ENCODE measurements around the gene ODF4.
A peak's percentile ranks its signal among the peaks of the same experiment; 100 is the strongest.
"Not testable (repeated sequence)": the region's sequence is repeated elsewhere in the genome, so short reads cannot be mapped to it uniquely, and the experiment has no call there.

ODF4 gene

DNA sequence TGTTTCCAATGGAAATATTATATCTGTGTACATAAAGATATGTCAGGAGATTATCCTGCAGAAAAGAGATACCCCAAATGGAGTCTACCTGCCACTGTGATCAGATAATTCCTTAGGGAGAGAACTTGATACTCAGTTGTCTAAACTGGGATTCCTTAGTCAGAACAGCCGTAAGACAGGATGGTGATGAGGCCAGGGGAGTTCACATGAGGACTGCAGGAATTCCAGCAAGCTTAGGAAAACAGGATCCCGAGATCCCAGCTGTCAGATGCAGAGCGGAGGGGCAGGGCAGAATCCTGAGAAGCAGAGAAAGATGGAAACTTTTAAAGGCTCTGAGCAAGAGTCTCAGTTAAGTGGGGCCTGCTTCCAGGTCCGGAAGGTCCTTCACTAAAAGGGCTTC lies 32.1 kb downstream of the ODF4 start:
- DNase-seq, result no peak

DNA sequence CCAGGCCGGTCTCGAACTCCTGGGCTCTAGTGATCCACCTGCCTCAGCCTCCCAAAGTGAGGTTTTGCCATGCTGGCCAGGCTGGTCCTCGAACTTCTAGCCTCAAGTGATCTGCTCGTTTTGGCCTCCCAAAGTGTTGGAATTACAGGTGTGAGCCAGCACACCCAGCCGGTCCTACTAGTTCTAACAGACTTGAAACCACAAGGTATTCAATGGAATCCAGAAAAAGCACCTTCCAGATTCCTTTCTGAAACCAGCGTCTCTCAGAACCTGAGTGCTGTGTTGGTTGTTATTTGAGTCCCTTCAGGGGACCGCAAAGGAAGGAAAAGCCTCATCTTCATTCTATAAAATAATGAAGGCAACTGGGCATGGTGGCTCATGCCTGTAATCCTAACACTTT lies 32.8 kb downstream of the ODF4 start:
- DNase-seq, result no peak

- DNase-seq, result not testable (repeated sequence)
Observed at GRCh38 chr17:8373856-8374255, 34.2 kb downstream of the ODF4 start.

GRCh38 chr17:8375738-8376259 lies 36.2 kb downstream of the ODF4 start:
- DNase-seq, result no peak

GRCh38 chr17:8376271-8377067 lies 36.8 kb downstream of the ODF4 start, which contains the start of gene KRABD2:
Gene KRABD2 (minus strand): TSS chr17:8376704.
- DNase-seq, result peak; percentile 66

- DNase-seq, result no peak
Observed at GRCh38 chr17:8377422-8377821, 37.8 kb downstream of the ODF4 start.

- DNase-seq, result not testable (repeated sequence)
Observed at GRCh38 chr17:8378117-8378516, 38.5 kb downstream of the ODF4 start.

DNA sequence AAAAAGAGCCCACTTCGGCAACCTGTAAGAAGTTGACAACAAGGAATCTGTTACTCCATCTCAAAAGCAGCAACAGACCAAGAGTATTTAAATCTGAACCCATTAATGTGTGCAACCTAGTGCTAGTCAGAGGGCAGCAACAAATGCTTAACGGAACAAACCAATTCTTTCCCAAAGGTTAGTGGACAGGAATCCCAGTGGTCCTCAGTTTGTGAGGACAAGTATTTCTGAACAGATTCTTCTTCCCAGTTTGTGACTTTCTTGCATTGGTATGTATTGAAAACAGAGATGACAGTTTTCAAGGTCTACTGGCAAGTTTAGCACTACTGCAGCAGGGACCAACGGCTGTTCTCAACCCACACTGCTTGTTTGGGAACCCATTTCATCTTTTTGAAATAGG lies 40.4 kb downstream of the ODF4 start:
- DNase-seq, result no peak

DNA sequence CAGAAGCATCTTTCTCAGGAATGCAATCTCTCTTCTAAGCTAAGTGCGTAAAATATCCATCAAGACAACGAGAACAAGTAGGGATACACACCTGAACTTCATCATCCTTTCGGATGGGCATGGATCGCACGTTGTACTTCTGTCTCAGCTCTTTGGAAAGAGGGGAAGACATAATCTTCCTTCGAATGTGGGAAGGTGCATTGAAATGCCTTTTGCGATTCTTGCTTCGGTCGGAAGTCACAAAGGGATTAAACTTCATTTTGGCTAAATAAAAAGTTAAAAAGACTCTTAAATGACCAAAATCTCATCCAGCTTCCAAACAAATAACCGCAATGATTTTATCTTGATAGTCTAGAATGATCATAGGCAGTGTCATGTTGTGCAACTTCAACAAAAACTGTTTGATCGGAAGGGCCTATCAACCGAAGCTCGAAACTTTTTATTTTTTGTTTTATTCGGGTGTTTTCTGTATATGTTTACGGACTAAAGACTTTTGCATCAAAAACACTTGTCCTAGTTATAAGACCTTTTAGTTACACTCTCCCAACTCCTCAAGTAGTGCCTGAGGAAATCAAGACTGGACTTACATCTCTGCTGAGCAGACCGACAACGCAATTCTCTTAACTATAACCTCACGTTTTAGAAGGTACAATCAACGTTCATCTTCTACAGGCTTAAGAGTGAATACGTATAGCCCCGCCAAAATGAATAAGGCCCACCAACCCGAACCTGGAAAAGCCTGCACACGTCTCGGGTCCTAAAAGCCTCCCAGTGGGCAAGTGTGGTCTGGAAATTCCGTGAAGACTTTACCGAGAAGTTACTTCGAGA lies 42.6 kb downstream of the ODF4 start:
- DNase-seq, result no peak

GRCh38 chr17:8382880-8383142 lies 43.2 kb downstream of the ODF4 start:
- no peak for DNase-seq

DNA sequence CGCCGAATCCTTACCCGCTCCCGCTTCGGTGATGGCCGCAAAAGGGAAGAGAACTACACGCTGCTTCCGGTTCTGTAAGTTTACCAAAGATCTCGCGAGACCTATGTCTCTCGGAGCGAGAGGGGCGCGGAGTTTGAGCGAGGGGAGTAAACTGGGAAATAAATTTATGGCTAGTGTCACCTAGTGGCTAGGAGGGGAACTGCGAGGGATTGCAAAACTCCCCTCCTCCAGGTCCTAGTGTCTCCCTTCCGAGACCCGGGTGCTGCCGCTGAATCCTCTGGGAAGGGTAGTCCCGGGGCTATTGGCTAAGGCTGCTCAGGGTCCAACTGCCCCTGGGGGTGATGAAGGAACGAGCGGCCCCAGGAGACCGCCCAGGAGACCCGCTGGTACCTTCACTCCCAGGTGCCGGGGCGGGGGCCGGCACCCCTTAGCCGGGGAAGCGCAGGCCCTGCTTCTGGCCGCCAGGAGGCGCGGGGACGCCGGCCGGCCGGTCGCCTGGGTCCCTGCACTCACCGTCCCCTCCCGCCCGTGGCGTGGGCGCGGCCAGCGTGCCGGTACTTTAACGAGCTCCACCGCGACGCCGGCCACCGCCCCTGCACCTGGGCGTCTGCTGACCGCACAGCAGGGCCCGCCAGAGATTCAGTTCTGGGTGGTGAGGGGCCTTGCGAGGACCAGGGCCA lies 43.6 kb downstream of the ODF4 start, which contains the start of gene RPL26:
Gene RPL26, minus strand, starts transcription at position 51 of the 680 bp plus-strand sequence. CDS start 883 bp downstream, outside the sequence.
- peak; percentile 89 to 91 for DNase-seq

DNA sequence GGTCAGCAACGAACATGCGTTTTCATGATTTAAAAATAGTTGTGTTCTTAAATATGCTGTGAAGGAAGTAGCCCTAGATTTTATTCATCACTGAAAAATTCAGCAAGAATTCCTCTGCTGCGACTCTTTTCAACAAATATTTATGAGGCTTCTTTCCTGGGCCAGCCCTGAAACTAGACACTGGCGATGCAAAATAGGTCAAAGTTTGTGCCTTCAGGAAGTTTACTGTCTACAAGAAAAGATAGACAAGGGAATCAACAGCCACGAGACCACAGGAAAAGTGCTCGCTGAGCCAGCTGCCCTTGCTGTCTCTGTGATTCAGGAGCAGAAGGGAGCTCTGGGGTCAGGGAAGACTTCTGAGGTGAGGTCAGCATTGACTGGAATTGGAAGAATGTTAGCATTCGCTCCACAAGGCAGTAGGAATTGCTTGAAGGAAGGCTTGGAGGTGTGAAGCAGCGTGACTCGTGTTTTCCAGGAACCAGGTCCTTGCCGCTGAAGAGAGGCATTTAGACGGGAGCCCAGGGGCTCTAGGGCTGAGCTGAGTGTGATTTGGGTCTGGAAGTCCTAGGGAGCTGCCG lies 45.2 kb downstream of the ODF4 start:
- DNase-seq, result no peak

DNA sequence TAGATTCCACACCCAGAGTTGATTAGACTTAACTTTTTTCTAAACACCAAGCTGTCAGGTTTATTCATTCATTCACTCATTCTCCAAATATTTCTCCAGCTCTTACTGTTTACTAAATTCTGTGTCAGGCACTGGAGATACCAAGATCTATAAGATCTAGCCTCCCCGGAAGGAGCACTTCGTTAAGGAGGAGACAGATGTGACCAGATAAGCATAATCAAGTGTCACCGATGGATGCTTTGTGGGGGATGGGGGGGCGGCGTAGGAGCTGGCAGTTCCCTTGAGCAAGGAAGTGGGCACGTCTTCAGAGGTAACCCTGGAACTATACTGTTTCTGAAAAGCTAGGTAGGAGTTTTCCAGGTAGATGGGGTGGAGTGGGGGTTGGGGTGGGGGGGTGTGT lies 47.2 kb downstream of the ODF4 start:
- DNase-seq, result no peak

GRCh38 chr17:8387914-8388651 lies 48.4 kb downstream of the ODF4 start:
- no peak for DNase-seq

DNA sequence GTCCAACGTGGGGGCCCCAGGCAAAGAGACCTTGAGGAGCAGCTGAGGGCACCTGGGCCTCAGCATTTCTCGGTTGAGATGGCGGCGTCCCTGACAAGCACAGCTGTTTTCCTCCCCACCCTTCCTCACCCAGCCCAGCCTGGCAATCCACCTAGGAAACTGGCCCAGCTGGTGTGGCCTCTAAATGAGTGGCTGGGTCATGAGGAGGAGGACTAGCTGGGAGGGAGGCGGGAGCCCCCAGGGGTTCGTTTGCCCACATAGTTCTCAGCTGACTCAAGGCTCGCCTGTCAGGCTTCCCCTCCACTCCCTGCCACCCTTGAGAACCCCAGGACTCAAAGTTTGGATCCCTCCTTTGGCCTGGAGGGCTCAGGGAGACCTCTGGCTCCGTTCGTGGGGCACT lies 52.1 kb downstream of the ODF4 start:
- no peak for DNase-seq

- no peak for DNase-seq
Observed at GRCh38 chr17:8392274-8392673, 52.6 kb downstream of the ODF4 start.

DNA sequence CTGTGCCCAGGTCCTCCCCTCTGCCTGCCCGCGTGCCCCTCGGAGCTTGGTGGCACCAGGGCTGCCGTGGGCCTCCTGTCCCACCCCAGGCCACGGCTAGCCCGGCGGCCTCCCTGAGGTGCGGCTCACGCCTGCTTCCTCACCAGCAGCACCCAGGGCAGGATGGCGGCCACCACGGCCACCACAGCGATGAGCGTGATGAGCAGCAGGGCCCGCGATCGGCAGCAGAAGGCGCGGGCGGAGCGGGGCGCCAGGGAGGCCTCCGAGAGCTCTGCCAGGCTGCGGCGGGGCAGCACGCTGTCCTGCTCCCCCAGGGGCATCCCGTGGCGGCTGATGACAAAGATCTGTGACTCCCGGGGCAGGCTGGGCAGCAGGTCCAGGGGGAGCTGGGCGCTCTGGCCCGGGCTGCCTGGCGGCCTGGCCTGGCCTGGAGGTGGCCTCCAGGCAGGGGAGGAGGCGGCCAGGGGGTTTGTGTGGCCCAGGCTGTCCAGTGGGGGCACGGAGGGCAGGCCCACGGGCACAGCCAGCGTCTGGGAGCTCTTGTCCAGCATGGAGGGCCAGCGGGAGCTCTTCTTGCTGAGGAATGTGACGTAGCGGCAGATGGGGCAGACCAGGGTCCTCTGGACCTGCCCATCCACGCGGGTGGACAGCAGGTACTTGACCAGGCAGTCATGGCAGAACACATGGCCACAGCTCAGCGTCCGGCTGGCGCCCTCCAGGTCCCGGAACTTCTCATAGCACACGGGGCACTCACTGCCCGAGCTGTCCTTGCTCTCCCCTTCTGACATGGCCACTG lies 53.2 kb downstream of the ODF4 start:
- DNase-seq, result no peak

DNA sequence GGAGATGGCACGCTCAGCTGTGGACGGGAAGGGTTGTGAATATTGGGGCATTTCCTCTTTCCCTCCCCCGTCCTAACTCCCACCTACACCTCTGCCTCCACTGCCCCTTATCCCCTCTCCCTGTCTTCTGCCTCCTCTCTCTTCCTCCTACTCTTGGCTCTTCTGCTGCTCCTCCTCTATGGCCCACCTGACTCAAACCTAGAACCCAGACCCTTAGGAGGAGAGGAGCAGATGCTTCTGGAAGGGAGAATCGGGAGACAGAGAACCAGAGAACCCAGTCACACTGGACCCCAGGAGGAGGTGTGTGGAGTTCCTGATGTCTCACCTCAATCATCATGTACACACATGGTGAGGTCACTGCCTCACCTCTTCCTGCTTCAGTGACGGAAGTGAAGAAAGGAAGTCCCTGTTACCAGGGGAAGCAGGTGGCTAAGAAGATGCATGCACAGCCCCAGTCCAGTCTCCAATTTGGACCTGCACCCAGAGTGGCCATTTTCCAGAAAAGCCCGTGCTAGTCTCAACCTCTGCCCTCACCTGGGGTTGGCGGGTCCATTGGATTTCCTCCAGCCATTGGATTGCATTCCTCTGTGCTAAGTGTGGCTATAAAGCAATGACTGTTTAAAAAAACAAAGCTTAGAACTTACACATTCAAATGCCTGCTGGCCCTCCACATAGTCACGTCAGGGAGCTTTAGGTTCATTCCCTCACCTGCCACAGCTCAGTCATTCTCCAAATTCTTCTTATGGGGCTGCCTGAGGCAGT lies 54.0 kb downstream of the ODF4 start:
- no peak for DNase-seq

- not testable (repeated sequence) for DNase-seq
Observed at GRCh38 chr17:8394497-8394896, 54.9 kb downstream of the ODF4 start.
